Smooth muscle cell (in vitro differentiated cells): ENCODE data around the gene GRIK2. TPM values are rescaled to one million over a fixed set of nuclear protein-coding genes. Genes with fewer than 3 reads are reported as not detected.

Experiments used
- DNase-seq: peaks from one replicate; lab custom pipeline; 2025; ENCODE audit not compliant: unreplicated experiment; lab: John Stamatoyannopoulos, UW
- H2AFZ ChIP-seq: fragments of 200-600 bp; sonication (generic); 2 replicates; pipeline ENCODE4 v1.6.0; 2016; ENCODE audit warnings: antibody characterized with exemption, low read depth, mild to moderate bottlenecking
- H3F3A ChIP-seq: fragments of 200-600 bp; sonication (generic); 2 replicates; pipeline ENCODE4 v1.6.0; 2017; ENCODE audit warnings: antibody characterized with exemption, low read depth
- H3K27ac ChIP-seq: fragments of 200-600 bp; sonication (generic); 2 replicates; pipeline ENCODE4 v1.5.1; 2016; ENCODE audit warnings: low read depth, mild to moderate bottlenecking
- H3K27me3 ChIP-seq: fragments of 200-600 bp; sonication (generic); 2 replicates; pipeline ENCODE4 v1.6.1; 2016; ENCODE audit warnings: low read depth, mild to moderate bottlenecking
- H3K36me3 ChIP-seq: fragments of 200-600 bp; sonication (generic); 2 replicates; pipeline ENCODE4 v1.5.1; 2016; ENCODE audit warnings: low read depth
- H3K4me1 ChIP-seq: fragments of 200-600 bp; sonication (generic); 2 replicates; pipeline ENCODE4 v1.5.1; 2016; ENCODE audit warnings: low read depth
- H3K4me2 ChIP-seq: fragments of 200-600 bp; sonication (generic); 2 replicates; pipeline ENCODE4 v1.6.0; 2016; ENCODE audit warnings: mild to moderate bottlenecking
- H3K4me3 ChIP-seq: fragments of 200-600 bp; sonication (generic); 2 replicates; pipeline ENCODE4 v1.5.1; 2016; ENCODE audit warnings: mild to moderate bottlenecking
- H3K79me2 ChIP-seq: fragments of 200-600 bp; sonication (generic); 2 replicates; pipeline ENCODE4 v1.6.0; 2016; ENCODE audit warnings: low read depth, mild to moderate bottlenecking
- H3K9ac ChIP-seq: fragments of 200-600 bp; sonication (generic); 2 replicates; pipeline ENCODE4 v1.6.0; 2016; ENCODE audit warnings: low read depth
- H3K9me3 ChIP-seq: fragments of 200-600 bp; sonication (generic); replicated peaks from 2 replicates; pipeline ENCODE4 v1.5.1; 2016; ENCODE audit warnings: low read depth
- H4K20me1 ChIP-seq: fragments of 200-600 bp; sonication (generic); 2 replicates; pipeline ENCODE4 v1.6.0; 2016; ENCODE audit warnings: low read depth
- CTCF ChIP-seq: fragments of 200-600 bp; sonication (generic); IDR thresholded peaks from 2 replicates; pipeline ENCODE4 v1.5.1; 2017; ENCODE audit warnings: borderline replicate concordance, mild to moderate bottlenecking, antibody characterized with exemption; ENCODE audit not compliant: insufficient read depth, poor library complexity, severe bottlenecking
- WGBS: methylation state at CpG from one replicate; pipeline ENCODE4 v1.1.7; 2016; ENCODE audit warnings: low lambda C conversion rate; 5-methylcytosine and 5-hydroxymethylcytosine counted together
- polyA plus RNA-seq: library from polyadenylated mRNA; unstranded; fragments of >200 nt; fragmentation: Nextera tagmentation; extraction: Ambion mirVana; gene quantifications from 2 replicates; pipeline ENCODE4 v1.2.1, GENCODE V29; 2016
- total RNA-seq: library from RNA; depleted of rRNA; stranded (reverse); fragments of >200 nt; gene quantifications from 2 replicates; pipeline ENCODE4 v1.2.3, GENCODE V29; 2014

GRIK2 gene
- total and polyA plus RNA-seq, 2 experiments from 2014 or later = 10.0 to 23.6 TPM

GRCh38 chr6:101404775-101405174 lies 11.3 kb downstream of the GRIK2 start:
- Histone ChIP-seq H3K9ac (no peak overlapping the region), H3K27ac (no peak overlapping the region), H3K9me3 (no peaks in the 10 kb centered on the region), H2AFZ (no peak overlapping the region), H3K36me3 (no peaks in the 10 kb centered on the region), H3K27me3 (peaks cover 59% of the 10 kb centered on the region), H3K4me2 (no peak overlapping the region), H4K20me1 (no peaks in the 10 kb centered on the region), H3K4me1 (peaks cover 17% of the 10 kb centered on the region), H3K79me2 (no peaks in the 10 kb centered on the region), H3F3A (no peaks in the 10 kb centered on the region), H3K4me3 (no peak overlapping the region)
- WGBS = 84% methylated on average over 4 of the region's 4 CpGs
- DNase-seq = no peak
- no peak for TF ChIP-seq CTCF

GRCh38 chr6:101413773-101414172 lies 20.3 kb downstream of the GRIK2 start:
- H3K9me3 ChIP-seq = no peaks in the 10 kb centered on the region
- H3K9ac ChIP-seq = no peak overlapping the region
- no peaks in the 10 kb centered on the region for H3F3A ChIP-seq
- H3K27ac ChIP-seq = no peak overlapping the region
- no peak overlapping the region for H3K4me2 ChIP-seq
- no peaks in the 10 kb centered on the region for H4K20me1 ChIP-seq
- peaks cover under 1% of the 10 kb centered on the region for H3K4me1 ChIP-seq
- no peaks in the 10 kb centered on the region for H3K79me2 ChIP-seq
- TF ChIP-seq CTCF = no peak
- no peak for DNase-seq
- no peak overlapping the region for H3K4me3 ChIP-seq
- no peak overlapping the region for H2AFZ ChIP-seq
- no peaks in the 10 kb centered on the region for H3K36me3 ChIP-seq
- peaks cover 3% of the 10 kb centered on the region for H3K27me3 ChIP-seq

GRCh38 chr6:101417900-101418299 lies 24.4 kb downstream of the GRIK2 start:
- Histone ChIP-seq H3K79me2 (no peaks in the 10 kb centered on the region), H3K27me3 (no peaks in the 10 kb centered on the region), H3F3A (no peaks in the 10 kb centered on the region), H3K36me3 (no peaks in the 10 kb centered on the region), H3K9ac (no peak overlapping the region), H3K4me3 (no peak overlapping the region), H3K4me1 (no peaks in the 10 kb centered on the region), H3K27ac (no peak overlapping the region), H2AFZ (no peak overlapping the region), H4K20me1 (no peaks in the 10 kb centered on the region), H3K4me2 (no peak overlapping the region), H3K9me3 (no peaks in the 10 kb centered on the region)
- 80% methylated on average over 1 of the region's 1 CpG for WGBS
- no peak for DNase-seq
- no peak for TF ChIP-seq CTCF

GRCh38 chr6:101422251-101422650 lies 28.7 kb downstream of the GRIK2 start:
- H3K27ac ChIP-seq = no peak overlapping the region
- WGBS = 88% methylated on average over 1 of the region's 1 CpG
- no peak overlapping the region for H3K4me2 ChIP-seq
- H3K27me3 ChIP-seq = no peaks in the 10 kb centered on the region
- H3K9me3 ChIP-seq = no peaks in the 10 kb centered on the region
- H3K79me2 ChIP-seq = no peaks in the 10 kb centered on the region
- no peaks in the 10 kb centered on the region for H4K20me1 ChIP-seq
- H3F3A ChIP-seq = no peaks in the 10 kb centered on the region
- no peak overlapping the region for H3K9ac ChIP-seq
- no peak for DNase-seq
- no peaks in the 10 kb centered on the region for H3K4me1 ChIP-seq
- no peak overlapping the region for H2AFZ ChIP-seq
- no peak for TF ChIP-seq CTCF
- no peak overlapping the region for H3K4me3 ChIP-seq
- H3K36me3 ChIP-seq = no peaks in the 10 kb centered on the region
